A673 (cell line): ENCODE results near the gene FAM222B. TPM values are rescaled to one million over a fixed set of nuclear protein-coding genes. Genes with fewer than 3 reads are reported as not detected.
A peak's percentile ranks its signal among the peaks of the same experiment; 100 is the strongest.
"Not testable (repeated sequence)": the region's sequence is repeated elsewhere in the genome, so short reads cannot be mapped to it uniquely, and the experiment has no call there.

Experiments
- BruUV-seq: library from RNA; stranded (reverse); fragments of 400-500 nt; replicated peaks from 2 replicates; lab custom pipeline; 2021; lab: Mats Ljungman, UMichigan
- CTCF ChIA-PET: fragments of 300-600 bp; sonication (Branson Sonifier 250); formaldehyde crosslinking; loops from one replicate; lab custom pipeline; 2022; ENCODE audit warnings: antibody characterized with exemption; lab: Charles Lee
- POLR2A ChIA-PET: fragments of 300-600 bp; sonication (Branson Sonifier 250); formaldehyde crosslinking; loops from one replicate; lab custom pipeline; 2022; ENCODE audit warnings: antibody characterized with exemption; ENCODE audit not compliant: low non-redundant PET; lab: Charles Lee
- DNase-seq: peaks from one replicate; pipeline ENCODE4 v3.0.0-alpha.2; 2015; ENCODE audit warnings: low spot score
- H3K27ac ChIP-seq: fragments of 200-600 bp; sonication (generic); 2 replicates; pipeline ENCODE4 v1.5.1; 2016; ENCODE audit warnings: mixed run types, low read depth, mild to moderate bottlenecking, mixed read lengths, antibody characterized with exemption, low read length; ENCODE audit not compliant: poor library complexity, severe bottlenecking
- H3K27me3 ChIP-seq: fragments of 200-600 bp; sonication (generic); replicated peaks from 2 replicates; pipeline ENCODE4 v1.6.1; 2017; ENCODE audit warnings: mixed run types, low read depth, mild to moderate bottlenecking, mixed read lengths, antibody characterized with exemption, low read length; ENCODE audit not compliant: insufficient read depth, poor library complexity
- H3K36me3 ChIP-seq: fragments of 200-600 bp; sonication (generic); 2 replicates; pipeline ENCODE4 v1.6.1; 2016; ENCODE audit warnings: mixed run types, mild to moderate bottlenecking, mixed read lengths, antibody characterized with exemption, low read length; ENCODE audit not compliant: insufficient read depth, poor library complexity, severe bottlenecking
- H3K4me1 ChIP-seq: fragments of 200-600 bp; sonication (generic); 2 replicates; pipeline ENCODE4 v1.6.1; 2017; ENCODE audit warnings: mixed run types, mild to moderate bottlenecking, mixed read lengths, antibody characterized with exemption, low read length; ENCODE audit not compliant: insufficient read depth, poor library complexity, severe bottlenecking
- H3K4me3 ChIP-seq: fragments of 200-600 bp; sonication (generic); 2 replicates; pipeline ENCODE4 v1.5.1; 2016; ENCODE audit warnings: low read depth, mixed run types, mild to moderate bottlenecking, mixed read lengths, low read length; ENCODE audit not compliant: poor library complexity, severe bottlenecking
- H3K9me3 ChIP-seq: fragments of 200-600 bp; sonication (generic); 2 replicates; pipeline ENCODE4 v1.6.1; 2016; ENCODE audit warnings: mixed run types, low read depth, mild to moderate bottlenecking, mixed read lengths, antibody characterized with exemption, low read length; ENCODE audit not compliant: poor library complexity, severe bottlenecking
- CTCF ChIP-seq: fragments of 300-800, 200-600 bp; sonication (generic); conservative IDR thresholded peaks from 2 replicates; pipeline ENCODE4 v1.5.1; 2017; ENCODE audit warnings: low read depth, mild to moderate bottlenecking, antibody characterized with exemption, low read length, moderate library complexity, mixed read lengths
- EZH2 ChIP-seq: fragments of 200-600 bp; sonication (generic); IDR thresholded peaks from 2 replicates; pipeline ENCODE4 v1.6.1; 2017; ENCODE audit warnings: borderline replicate concordance, low read depth, mild to moderate bottlenecking, mixed read lengths, antibody characterized with exemption, low read length; ENCODE audit not compliant: poor library complexity, severe bottlenecking
- intact Hi-C: fragments of 100-400 bp; cut with micrococcal nuclease; formaldehyde crosslinking; loops from one replicate; pipeline ENCODE4 v1.10.0; 2022; ENCODE audit not compliant: unreplicated experiment
- total RNA-seq: library from RNA; stranded (reverse); gene quantifications from 2 replicates; pipeline ENCODE4 v1.2.3, GENCODE V29; 2021

The FAM222B gene
- total RNA-seq, 1 experiment from 2014 or later = 27.3 TPM

GRCh38 chr17:28722417-28723158 is 120.0 kb downstream of the FAM222B start:
- Histone ChIP-seq H3K27ac (peak overlapping the region; percentile 49), H3K36me3 (peaks cover 50% of the 10 kb centered on the region), H3K4me1 (peaks cover 55% of the 10 kb centered on the region), H3K27me3 (no peaks in the 10 kb centered on the region), H3K9me3 (no peaks in the 10 kb centered on the region), H3K4me3 (peak overlapping the region; percentile 72)
- DNase-seq = no peak
- TF ChIP-seq CTCF = no peak
- TF ChIP-seq EZH2 = no peak
- intact Hi-C loops = no loop called here
- CTCF ChIA-PET = no interaction called here
- POLR2A ChIA-PET = no interaction called here
- BruUV-seq = no TSS peak

- H3K27me3 ChIP-seq, DNase-seq, BruUV-seq, POLR2A ChIA-PET, intact Hi-C loops, CTCF ChIA-PET, H3K9me3 ChIP-seq: not testable (repeated sequence)
- Histone ChIP-seq H3K36me3 (peaks cover 50% of the 10 kb centered on the region), H3K27ac (peak overlapping the region; percentile 81), H3K4me1 (peaks cover 60% of the 10 kb centered on the region), H3K4me3 (peak overlapping the region; percentile 72)
Observed at GRCh38 chr17:28720997-28721329, 121.6 kb downstream of the FAM222B start.

- DNase-seq = no peak
- intact Hi-C loops = no loop called here
- ChIA-PET POLR2A (interaction anchor here (0.5 to 1.1 kb wide), 5 partner anchors 10 to 1753 kb away, joined by 3 to 17 read pairs (median 3); no protein-coding TSS in a partner anchor), CTCF (interaction anchor here (1.0 kb wide), 1 partner anchor 8 kb away, joined by 3 read pairs; the partner anchor contains the start of gene NEK8)
- Histone ChIP-seq H3K9me3 (no peaks in the 10 kb centered on the region), H3K4me1 (peaks cover 58% of the 10 kb centered on the region), H3K27ac (peak overlapping the region; percentile 81), H3K36me3 (peaks cover 54% of the 10 kb centered on the region), H3K27me3 (no peaks in the 10 kb centered on the region), H3K4me3 (peak overlapping the region; percentile 72)
- TSS peak; percentile 84 for BruUV-seq
- TF ChIP-seq EZH2 = no peak
- TF ChIP-seq CTCF = 0 out of 2 replicates have a peak, but pooled peaks have one; percentile 16
Observed at GRCh38 chr17:28720247-28720996, 122.2 kb downstream of the FAM222B start.
